Endothelial cell of umbilical vein (primary cell): ENCODE measurements around the gene CPNE2. TPM values are rescaled to one million over a fixed set of nuclear protein-coding genes. Genes with fewer than 3 reads are reported as not detected.

Experiments used
- BruUV-seq: library from RNA; stranded (reverse); fragments of 400-500 nt; replicated peaks from 2 replicates; lab custom pipeline; 2021; lab: Mats Ljungman, UMichigan
- CTCF ChIA-PET: fragments of 300-600, 350-600 bp; sonication (Branson Sonifier 250); formaldehyde crosslinking; loops from one replicate; lab custom pipeline; 2021; ENCODE audit warnings: antibody characterized with exemption, inconsistent platforms; lab: Charles Lee
- POLR2A ChIA-PET: fragments of 300-600, 350-600 bp; sonication (Branson Sonifier 250); formaldehyde crosslinking; loops from one replicate; lab custom pipeline; 2021; ENCODE audit warnings: antibody characterized with exemption, inconsistent platforms; lab: Charles Lee
- DNase-seq: peaks from one replicate; pipeline ENCODE4 v3.0.0-alpha.2; 2011; ENCODE audit warnings: low read depth, low spot score
- FAIRE-seq: peaks from 2 replicates; lab custom pipeline; 2011; peaks lifted over from hg19 to GRCh38; lab: Jason Lieb, UNC
- H2AFZ ChIP-seq: 2 replicates; pipeline ENCODE4 v1.6.0; 2012; ENCODE audit warnings: low read depth, low read length, control low read depth, inconsistent platforms
- H3K27ac ChIP-seq: 2 replicates; pipeline ENCODE4 v1.5.1; 2011; ENCODE audit warnings: low read depth, mild to moderate bottlenecking, control low read depth, low read length, moderate library complexity; ENCODE audit not compliant: insufficient read depth
- H3K27me3 ChIP-seq, 2 experiments: 2 replicates each; pipeline versions ENCODE4 v1.6.0 to v1.6.1; 2011; ENCODE audit warnings: low read length in 2 of 2, mixed read lengths in 1 of 2; ENCODE audit not compliant: control insufficient read depth in 2 of 2, insufficient read depth in 2 of 2
- H3K36me3 ChIP-seq, 2 experiments: 2 replicates in 1 of 2; 3 replicates in 1 of 2; pipeline ENCODE4 v1.5.1; 2011; ENCODE audit warnings: low read length in 2 of 2, mild to moderate bottlenecking in 1 of 2, moderate library complexity in 1 of 2; ENCODE audit not compliant: control insufficient read depth in 2 of 2, insufficient read depth in 2 of 2; ENCODE audit errors: extremely low read depth in 1 of 2
- H3K4me1 ChIP-seq: 3 replicates; pipeline ENCODE4 v1.5.1; 2011; ENCODE audit warnings: mild to moderate bottlenecking, low read length; ENCODE audit not compliant: control insufficient read depth, insufficient read depth; ENCODE audit errors: extremely low read depth
- H3K4me2 ChIP-seq: 2 replicates; pipeline ENCODE4 v1.6.1; 2011; ENCODE audit warnings: low read length, control low read depth, mixed read lengths; ENCODE audit not compliant: insufficient read depth
- H3K4me3 ChIP-seq, 3 experiments: fragments of 200-600 bp in 1 of 3; sonication (generic), shearing (Covaris generic) in 1 of 3; replicated peaks in 1 of 3; 2 replicates each; pipeline ENCODE4 v1.5.1; 2011 to 2016; ENCODE audit warnings: control low read depth in 3 of 3, low read length in 3 of 3, mild to moderate bottlenecking in 2 of 3, inconsistent platforms in 1 of 3, low read depth in 1 of 3, moderate library complexity in 1 of 3; ENCODE audit not compliant: insufficient read depth in 1 of 3
- H3K79me2 ChIP-seq: 2 replicates; pipeline ENCODE4 v1.6.0; 2012; ENCODE audit warnings: low read length, inconsistent platforms; ENCODE audit not compliant: control insufficient read depth, insufficient read depth
- H3K9ac ChIP-seq: replicated peaks from 2 replicates; pipeline ENCODE3; 2011; ENCODE audit warnings: low read length, control low read depth; ENCODE audit not compliant: insufficient read depth; ENCODE audit errors: extremely low read depth
- H3K9me1 ChIP-seq: replicated peaks from 3 replicates; pipeline ENCODE4 v1.6.0; 2011; ENCODE audit warnings: mild to moderate bottlenecking, low read length; ENCODE audit not compliant: control insufficient read depth, insufficient read depth; ENCODE audit errors: extremely low read depth
- H3K9me3 ChIP-seq: replicated peaks from 2 replicates; pipeline ENCODE4 v1.5.1; 2012; ENCODE audit warnings: low read length, inconsistent platforms; ENCODE audit not compliant: control insufficient read depth, insufficient read depth
- H4K20me1 ChIP-seq: replicated peaks from 2 replicates; pipeline ENCODE3; 2011; ENCODE audit warnings: mild to moderate bottlenecking, low read length; ENCODE audit not compliant: control insufficient read depth, insufficient read depth; ENCODE audit errors: extremely low read depth
- CTCF ChIP-seq, 2 donors: IDR thresholded peaks; 1 replicate in 1 of 2; 2 replicates in 1 of 2; pipeline ENCODE4 v1.5.1; 2011; ENCODE audit warnings: low read length in 2 of 2, mild to moderate bottlenecking in 2 of 2, moderate library complexity in 2 of 2, control low read depth in 1 of 2, inconsistent platforms in 1 of 2, low read depth in 1 of 2; ENCODE audit not compliant: insufficient read depth in 1 of 2; ENCODE audit errors: extremely low read depth in 1 of 2
- JUN ChIP-seq: IDR thresholded peaks from 2 replicates; pipeline ENCODE4 v1.6.1; 2011; ENCODE audit warnings: borderline replicate concordance, low read depth; ENCODE audit not compliant: insufficient read length, insufficient read depth
- MYC ChIP-seq: IDR thresholded peaks from one replicate; pipeline ENCODE4 v1.6.1; 2011; ENCODE audit warnings: mild to moderate bottlenecking, low read depth, low read length
- POLR2A ChIP-seq: IDR thresholded peaks from 2 replicates; pipeline ENCODE4 v1.6.1; 2012; ENCODE audit warnings: low read depth, mild to moderate bottlenecking, control low read depth, low read length
- POLR2AphosphoS5 ChIP-seq: IDR thresholded peaks from 2 replicates; pipeline ENCODE4 v1.6.1; 2012; ENCODE audit warnings: low read depth, mild to moderate bottlenecking, control low read depth, low read length, moderate library complexity; ENCODE audit not compliant: insufficient read depth
- dilution Hi-C: fragments of 300-500 bp; cut with MboI; formaldehyde crosslinking; loops from one replicate; pipeline ENCODE4 v1.15.0; 2019; ENCODE audit warnings: low sequenced_read_pairs; ENCODE audit not compliant: extremely low pct_ligation_motif_present
- intact Hi-C: fragments of 100-400 bp; cut with micrococcal nuclease; formaldehyde crosslinking; loops from one replicate; pipeline ENCODE4 v1.10.0; 2022
- polyA plus RNA-seq, 4 experiments: library from polyadenylated mRNA; depleted of rRNA in 3 of 4; stranded (reverse) in 3 of 4; unstranded in 1 of 4; fragments of >200 nt; gene quantifications; 2 replicates each; pipeline versions ENCODE4 v1.2.1 to v1.2.3, GENCODE V29; 2011 to 2012; ENCODE audit warnings: missing spikeins in 1 of 4
- total RNA-seq: library from RNA; stranded (reverse); gene quantifications from 2 replicates; pipeline ENCODE4 v1.2.3, GENCODE V29; 2021

CPNE2 gene
- total and polyA plus RNA-seq, 2 donors (not counting 3 experiments of a cell fraction or from before 2014, with no cell fraction given), result 91.9 to 187 TPM

GRCh38 chr16:57152096-57153093 is 60.0 kb downstream of the CPNE2 start:
- H3K36me3 ChIP-seq, result peaks cover 0 to 20% of the 10 kb centered on the region in 2 experiments
- dilution Hi-C loops, result no loop called here
- DNase-seq (no peak), FAIRE-seq (no peak)
- no peak overlapping the region for H3K27ac ChIP-seq
- BruUV-seq, result no TSS peak
- no peaks in the 10 kb centered on the region for H3K27me3 ChIP-seq
- no peaks in the 10 kb centered on the region for H4K20me1 ChIP-seq
- ChIA-PET CTCF (interaction anchor here (1.4 to 6.4 kb wide), 3 partner anchors 11 to 189 kb away, joined by 3 to 57 read pairs (median 4); partner anchors contain the start of gene CPNE2), POLR2A (interaction anchor here (0.5 kb wide), 1 partner anchor 9 kb away, joined by 4 read pairs; no protein-coding TSS in a partner anchor)
- intact Hi-C loops, result no loop called here
- no peak overlapping the region for H2AFZ ChIP-seq
- H3K9me3 ChIP-seq, result no peaks in the 10 kb centered on the region
- H3K4me1 ChIP-seq, result peaks cover 27% of the 10 kb centered on the region
- no peak for TF ChIP-seq POLR2A
- TF ChIP-seq JUN, result no peak
- TF ChIP-seq CTCF (IDR thresholded peaks at IDR 0.05; ENCODE audit: extremely low read depth in 1 of 2, insufficient read depth in 1 of 2, low read depth in 1 of 2, low read length in 2 of 2), result no peak
- no peak for TF ChIP-seq MYC
- no peak for TF ChIP-seq POLR2AphosphoS5
- H3K9me1 ChIP-seq, result no peaks in the 10 kb centered on the region
- no peak overlapping the region for H3K9ac ChIP-seq
- no peak overlapping the region for H3K4me2 ChIP-seq
- no peak overlapping the region for H3K4me3 ChIP-seq
- H3K79me2 ChIP-seq, result no peaks in the 10 kb centered on the region
